ENCODE data around the gene GPATCH2.
"Not testable (repeated sequence)": the region's sequence is repeated elsewhere in the genome, so short reads cannot be mapped to it uniquely, and the experiment has no call there.

Gene GPATCH2

GRCh38 chr1:217443845-217444244 is 187.0 kb downstream of the GPATCH2 start:
- no peak for DNase-seq (ENCODE audit: low spot score)

- DNase-seq (ENCODE audit: low spot score) = no peak
Observed at GRCh38 chr1:217437376-217437775, 193.5 kb downstream of the GPATCH2 start.

- DNase-seq (ENCODE audit: low spot score) = no peak
Observed at GRCh38 chr1:217435204-217435603, 195.7 kb downstream of the GPATCH2 start.

DNA sequence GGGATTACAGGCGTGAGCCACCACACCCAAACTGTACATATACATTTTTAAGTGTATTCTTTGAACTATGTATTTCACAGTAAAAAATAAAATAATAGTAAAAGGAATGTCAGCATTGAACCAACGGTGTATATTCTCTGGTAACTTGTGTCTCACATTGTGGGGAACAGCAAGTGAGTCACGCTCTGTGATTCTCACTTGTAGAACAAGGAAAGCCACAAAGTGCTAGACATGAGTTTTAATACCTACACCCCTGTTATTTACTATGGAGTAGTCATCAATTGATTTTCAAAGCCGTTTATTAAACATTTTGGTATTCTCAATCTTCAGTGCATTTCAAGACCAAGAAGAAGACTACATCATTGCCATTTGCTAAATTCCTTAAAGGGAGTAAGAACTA is 197.2 kb downstream of the GPATCH2 start:
- DNase-seq (ENCODE audit: low spot score) = no peak

GRCh38 chr1:217432339-217432738 is 198.6 kb downstream of the GPATCH2 start:
- no peak for DNase-seq (ENCODE audit: low spot score)

DNA sequence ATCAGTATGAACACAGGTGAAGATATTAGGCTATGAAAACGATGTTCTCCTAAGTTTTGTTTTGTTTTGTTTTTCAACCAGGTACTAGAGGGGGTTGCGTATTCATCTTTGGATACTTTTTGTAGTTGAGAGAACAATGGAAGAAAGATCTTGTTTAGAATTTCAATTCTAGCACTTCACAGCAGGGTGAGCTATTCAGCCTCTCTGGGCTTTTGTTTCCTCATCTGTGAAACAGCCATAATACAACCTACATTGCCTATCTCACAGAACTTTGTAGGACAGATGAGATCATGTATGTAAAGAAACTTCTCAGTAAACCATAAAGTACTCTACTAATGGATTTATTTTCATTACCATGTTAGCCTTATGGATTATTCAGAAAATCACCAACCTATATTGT is 199.5 kb downstream of the GPATCH2 start:
- no peak for DNase-seq (ENCODE audit: low spot score)

GRCh38 chr1:217425422-217425821 is 205.5 kb downstream of the GPATCH2 start:
- DNase-seq (ENCODE audit: low spot score) = no peak

DNA sequence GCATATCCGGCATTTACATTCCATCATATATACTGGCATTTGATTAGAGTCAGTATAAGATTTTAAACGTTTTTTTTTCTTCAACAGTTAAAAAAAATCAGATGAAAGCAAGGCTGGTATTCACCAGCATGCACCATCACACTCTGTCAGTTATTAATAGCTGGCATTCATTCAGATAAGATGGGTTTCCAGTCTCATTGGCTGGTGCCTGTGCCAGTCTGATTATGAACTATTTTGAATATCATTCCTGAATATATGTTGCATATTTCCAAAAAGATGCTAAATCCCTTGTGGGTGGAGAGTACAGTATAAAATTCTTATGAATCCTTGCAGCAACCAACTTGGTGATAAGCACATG is 211.7 kb downstream of the GPATCH2 start:
- no peak for DNase-seq (ENCODE audit: low spot score)

GRCh38 chr1:217418269-217419193 is 212.4 kb downstream of the GPATCH2 start:
- no peak for DNase-seq (ENCODE audit: low spot score)

GRCh38 chr1:217417363-217417762 is 213.5 kb downstream of the GPATCH2 start:
- DNase-seq (ENCODE audit: low spot score) = no peak

GRCh38 chr1:217407534-217408001 is 223.3 kb downstream of the GPATCH2 start:
- no peak for DNase-seq (ENCODE audit: low spot score)

GRCh38 chr1:217403026-217403720 is 227.7 kb downstream of the GPATCH2 start:
- no peak for DNase-seq (ENCODE audit: low spot score)

- DNase-seq (ENCODE audit: low spot score) = no peak
Observed at GRCh38 chr1:217402301-217402700, 228.6 kb downstream of the GPATCH2 start.

GRCh38 chr1:217393896-217394295 is 237.0 kb downstream of the GPATCH2 start:
- DNase-seq (ENCODE audit: low spot score) = no peak

DNA sequence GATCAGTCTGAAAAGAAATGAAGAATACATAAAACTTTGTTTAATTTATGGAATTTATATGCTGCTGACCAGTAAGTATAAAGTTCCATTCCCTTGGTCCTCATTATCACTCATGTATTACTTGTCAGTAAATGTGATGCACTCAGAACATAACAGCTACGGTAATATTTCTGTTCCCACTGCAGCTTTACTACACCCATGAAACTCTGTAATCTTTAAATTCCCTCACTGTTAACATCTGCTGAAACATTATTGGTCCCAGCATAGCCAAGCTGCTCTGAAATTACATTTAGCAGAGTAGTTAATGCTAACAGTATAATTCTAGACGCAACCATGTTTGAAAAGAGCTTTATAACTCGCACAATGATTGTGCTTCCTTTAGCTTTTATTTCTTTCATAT is 238.4 kb downstream of the GPATCH2 start:
- no peak for DNase-seq (ENCODE audit: low spot score)

DNA sequence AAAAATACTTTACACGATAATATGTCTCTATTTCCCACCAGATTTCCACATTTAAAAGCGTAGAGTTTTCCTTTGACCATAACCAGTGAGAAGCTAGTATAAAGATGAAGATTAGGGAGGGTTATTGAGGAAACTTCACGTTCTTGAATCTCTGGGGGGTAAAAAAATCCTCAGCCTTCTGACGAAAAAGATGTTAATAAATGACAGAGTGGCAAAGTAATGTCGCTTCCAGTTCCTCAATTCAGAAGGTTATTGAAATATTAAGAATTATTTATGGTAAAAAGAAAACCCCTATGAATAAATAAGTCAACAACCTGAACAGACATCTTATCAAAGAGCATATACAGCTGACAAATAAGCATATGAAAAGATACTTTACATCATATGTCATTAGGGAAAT is 241.0 kb downstream of the GPATCH2 start:
- no peak for DNase-seq (ENCODE audit: low spot score)

GRCh38 chr1:217388522-217389065 is 242.3 kb downstream of the GPATCH2 start:
- DNase-seq (ENCODE audit: low spot score) = no peak

- DNase-seq (ENCODE audit: low spot score) = not testable (repeated sequence)
Observed at GRCh38 chr1:217381773-217382172, 249.1 kb downstream of the GPATCH2 start.

DNA sequence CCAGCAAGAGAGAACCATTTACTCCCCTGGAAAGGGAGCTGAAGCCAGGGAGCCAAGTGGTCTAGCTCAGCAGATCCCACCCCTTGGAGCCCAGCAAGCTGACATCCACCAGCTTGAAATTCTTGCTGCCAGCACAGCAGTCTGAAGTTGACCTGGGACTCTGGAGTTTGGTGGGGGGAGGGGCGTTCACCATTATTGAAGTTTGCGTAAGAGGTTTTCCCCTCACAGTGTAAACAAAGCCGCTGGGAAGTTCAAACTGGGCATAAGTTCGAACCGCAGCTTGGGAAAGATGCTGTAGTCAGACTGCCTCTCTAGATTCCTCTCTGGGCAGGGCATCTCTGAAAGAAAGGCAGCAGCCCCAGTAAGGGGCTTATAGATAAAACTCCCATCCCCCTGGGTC is 251.1 kb downstream of the GPATCH2 start:
- not testable (repeated sequence) for DNase-seq (ENCODE audit: low spot score)

- DNase-seq (ENCODE audit: low spot score) = no peak
Observed at GRCh38 chr1:217379336-217379735, 251.6 kb downstream of the GPATCH2 start.
